GM21447 (cell line): ENCODE measurements around the gene MTHFD2.
"Not testable (repeated sequence)": the region's sequence is repeated elsewhere in the genome, so short reads cannot be mapped to it uniquely, and the experiment has no call there.

Source experiments
- ATAC-seq: cut with Tn5 transposase; IDR thresholded peaks from one replicate; pipeline ENCODE4 v1.9.1; 2021; ENCODE audit not compliant: unreplicated experiment

The MTHFD2 gene

DNA sequence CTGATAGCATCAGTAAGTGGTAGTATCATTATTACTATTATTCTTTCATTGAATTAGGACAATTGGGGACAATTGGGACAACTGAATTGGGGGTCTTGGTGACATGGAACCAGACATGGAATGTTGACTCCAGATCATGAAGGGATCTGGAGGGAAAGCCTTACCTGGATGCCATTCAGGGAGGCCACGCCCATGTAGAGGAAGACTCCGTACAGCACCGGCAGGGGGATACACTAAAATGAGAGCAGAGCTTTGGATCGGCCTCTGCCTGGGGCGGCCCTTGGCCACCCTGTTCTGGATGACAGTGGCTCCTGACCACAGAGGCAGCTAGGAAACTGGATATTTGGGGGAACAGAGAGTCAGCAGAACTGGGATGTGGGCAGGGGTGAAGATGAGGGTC is 29.2 kb downstream of the MTHFD2 start:
- no peak for ATAC-seq

DNA sequence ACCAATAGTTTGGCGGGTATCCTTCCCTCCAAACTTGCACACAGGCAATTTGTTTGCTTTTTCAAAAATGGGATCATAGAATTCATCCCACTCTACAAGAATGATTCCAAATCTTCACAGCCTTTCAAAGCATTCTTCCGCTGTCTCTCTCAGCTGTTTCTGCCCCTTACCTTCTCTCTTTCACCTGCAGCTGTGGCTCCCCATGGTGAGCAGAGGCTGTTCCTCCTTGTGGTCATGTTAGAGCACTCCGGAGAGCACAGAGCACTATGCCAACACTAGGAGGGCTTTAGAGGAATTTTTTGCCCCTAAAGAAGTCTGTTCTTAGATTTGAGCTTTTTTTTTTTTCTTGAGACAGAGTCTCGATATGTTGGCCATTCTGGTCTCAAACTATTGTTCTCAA is 30.4 kb downstream of the MTHFD2 start:
- no peak for ATAC-seq

DNA sequence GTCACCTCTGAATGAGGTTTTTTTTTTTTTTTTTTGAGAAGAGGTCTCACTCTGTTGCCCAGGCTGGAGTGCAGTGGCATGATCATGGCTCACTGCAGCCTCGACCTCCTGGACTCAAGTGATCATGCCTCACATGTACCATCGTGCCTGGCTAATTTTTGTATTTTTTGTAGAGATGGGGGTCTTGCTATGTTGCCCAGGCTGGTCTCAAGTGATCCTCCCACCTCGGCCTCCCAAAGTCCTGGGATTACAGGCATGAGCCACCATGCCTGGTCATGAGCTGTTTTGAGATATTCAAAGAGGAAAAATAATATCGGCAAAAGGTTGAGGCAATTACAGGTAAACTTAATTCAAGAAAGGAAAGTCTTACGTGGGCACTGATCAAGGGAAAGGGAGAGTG is 31.4 kb downstream of the MTHFD2 start:
- ATAC-seq = not testable (repeated sequence)

- no peak for ATAC-seq
Observed at GRCh38 chr2:74232426-74232825, 34.0 kb downstream of the MTHFD2 start.

- ATAC-seq = no peak
Observed at GRCh38 chr2:74233648-74234047, 35.2 kb downstream of the MTHFD2 start.

GRCh38 chr2:74235041-74235440 is 36.6 kb downstream of the MTHFD2 start:
- ATAC-seq = no peak

DNA sequence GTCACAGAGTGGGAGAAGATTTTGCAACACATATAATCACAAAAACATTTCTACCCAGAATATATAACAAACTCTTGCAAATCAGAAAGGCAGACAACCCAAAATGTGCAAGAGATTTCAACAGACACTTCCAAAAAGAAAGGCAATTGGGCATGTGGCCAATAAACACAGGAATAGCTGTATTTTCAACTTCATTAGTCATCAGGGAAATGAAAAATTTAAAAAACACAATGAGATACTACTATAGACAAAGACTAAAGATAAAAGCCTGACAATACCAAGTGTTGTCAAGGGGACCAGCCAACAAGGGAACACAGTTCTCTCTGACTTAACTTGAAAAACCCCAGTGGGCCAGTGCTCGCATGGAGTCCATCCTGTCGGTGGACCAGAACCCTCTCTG is 40.5 kb downstream of the MTHFD2 start:
- ATAC-seq = no peak

- ATAC-seq = no peak
Observed at GRCh38 chr2:74239346-74239745, 40.9 kb downstream of the MTHFD2 start.

GRCh38 chr2:74242354-74243071 is 44.1 kb downstream of the MTHFD2 start:
- no peak for ATAC-seq

DNA sequence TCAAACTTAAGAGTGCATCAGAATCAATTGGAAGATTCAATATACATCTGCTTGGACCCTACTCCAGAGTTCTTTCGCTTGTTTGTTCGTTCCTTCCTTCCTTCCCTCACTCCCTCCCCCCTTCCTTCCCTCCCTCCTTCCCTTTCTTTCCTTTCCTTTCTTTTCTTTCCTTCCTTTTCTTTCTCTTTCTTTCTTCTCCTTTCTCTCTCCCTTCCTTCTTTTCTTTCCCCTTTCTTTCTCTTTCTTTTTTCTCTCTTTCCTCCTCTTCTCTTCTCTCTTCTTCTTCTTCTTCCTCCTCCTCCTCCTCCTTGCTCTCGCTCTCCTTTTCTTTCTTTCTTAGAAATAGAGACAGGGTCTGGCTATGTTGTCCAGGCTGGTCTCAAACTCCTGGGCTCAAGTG is 45.9 kb downstream of the MTHFD2 start:
- ATAC-seq = no peak

DNA sequence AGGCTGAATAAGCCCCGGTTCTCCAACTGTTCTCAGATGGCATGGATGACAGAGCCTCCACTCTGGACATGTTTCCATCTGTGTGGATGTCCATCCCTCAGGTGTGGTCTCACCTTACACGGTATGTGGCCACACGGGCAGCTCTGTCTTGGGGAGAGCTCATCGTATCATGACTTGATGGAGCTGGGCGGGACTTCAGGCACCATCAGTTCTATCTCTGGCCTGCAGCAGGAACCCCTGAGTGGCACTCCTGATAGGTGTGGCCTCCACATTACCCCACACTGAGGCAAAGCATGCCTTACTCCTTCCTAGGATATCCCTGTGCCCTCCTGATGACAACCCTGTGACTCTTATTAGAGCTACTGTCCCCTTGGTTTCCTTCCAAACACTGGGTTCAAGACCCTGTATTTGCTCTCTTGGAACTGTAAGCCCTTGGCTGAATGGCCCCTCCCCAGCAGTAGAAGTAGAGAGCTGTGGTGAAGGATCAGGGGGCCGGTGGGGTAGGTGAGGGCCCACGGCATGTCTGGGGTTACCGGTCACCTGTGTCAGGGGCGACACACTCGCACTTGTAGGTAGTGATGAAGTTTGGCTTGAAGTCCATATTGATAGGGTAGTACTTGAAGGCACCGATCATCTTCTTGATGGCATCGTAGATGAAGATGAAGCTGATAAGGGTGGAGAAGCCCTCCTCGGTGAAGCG is 48.2 kb downstream of the MTHFD2 start:
- ATAC-seq = no peak

DNA sequence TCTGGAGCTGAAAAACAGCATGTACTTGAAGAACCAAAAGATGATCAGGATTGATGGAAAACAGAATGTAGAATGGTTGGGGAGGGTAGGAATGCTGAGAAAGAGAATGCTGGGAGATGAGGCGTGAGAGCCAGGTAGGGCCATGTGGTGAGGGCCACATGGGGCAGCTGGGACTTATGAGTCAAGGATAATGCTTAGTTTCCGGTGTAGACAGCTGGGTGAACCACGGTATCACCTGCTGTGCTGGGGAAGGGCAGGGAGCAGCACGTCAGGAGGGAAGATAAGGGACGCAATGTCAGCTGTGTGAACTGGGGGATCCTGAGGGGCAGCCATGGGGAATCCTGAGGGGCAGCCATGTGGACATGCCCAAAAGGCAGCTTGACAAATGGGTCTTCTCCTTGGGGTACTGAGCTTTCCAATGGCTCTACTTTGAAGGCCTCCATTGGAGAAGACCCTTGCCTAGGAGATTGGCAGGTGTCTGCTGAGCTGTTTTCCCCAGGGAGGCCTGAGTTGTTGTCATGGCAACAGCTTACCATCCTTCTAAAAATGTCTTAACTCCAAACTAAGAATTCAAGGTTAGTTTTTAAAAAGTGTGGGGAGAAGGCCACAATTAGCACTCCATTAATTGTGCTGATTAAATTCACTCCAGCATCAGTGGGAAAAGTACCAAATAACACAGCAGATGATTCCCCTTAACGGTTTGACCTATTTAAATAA is 51.1 kb downstream of the MTHFD2 start:
- no peak for ATAC-seq

- no peak for ATAC-seq
Observed at GRCh38 chr2:74250189-74250631, 51.8 kb downstream of the MTHFD2 start.

- no peak for ATAC-seq
Observed at GRCh38 chr2:74252036-74252435, 53.6 kb downstream of the MTHFD2 start.

GRCh38 chr2:74252862-74253261 is 54.4 kb downstream of the MTHFD2 start:
- ATAC-seq = no peak

DNA sequence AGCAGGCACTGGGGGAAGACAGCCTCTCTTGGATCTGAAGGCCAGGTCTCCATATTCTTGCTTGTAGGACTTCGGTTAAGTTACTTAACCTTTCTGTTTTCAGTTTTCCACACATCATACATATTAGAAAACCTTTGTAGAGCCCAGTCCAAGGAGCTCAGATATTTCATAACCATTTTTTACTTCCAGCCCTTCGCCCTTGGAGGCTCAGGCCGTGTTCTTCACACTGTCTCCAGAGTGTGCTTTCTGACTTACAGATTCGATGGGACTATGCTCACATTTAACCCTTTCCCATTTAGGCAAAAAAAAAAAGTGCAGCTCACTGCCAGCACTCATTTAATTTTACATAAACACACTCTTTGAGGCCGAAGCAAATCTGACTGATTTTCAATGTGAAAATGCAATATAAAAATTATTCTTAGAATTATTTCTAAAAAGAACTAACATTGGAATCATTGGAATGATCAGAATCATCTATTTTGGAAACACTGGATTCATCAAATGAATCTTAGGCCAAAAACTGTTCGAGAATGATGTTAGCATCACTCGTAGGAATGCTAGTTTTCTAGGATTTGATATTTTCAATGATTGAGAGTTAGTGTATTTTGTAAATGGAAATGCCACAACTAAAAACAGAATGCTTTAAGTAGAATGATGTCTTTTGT is 55.0 kb downstream of the MTHFD2 start:
- no peak for ATAC-seq

DNA sequence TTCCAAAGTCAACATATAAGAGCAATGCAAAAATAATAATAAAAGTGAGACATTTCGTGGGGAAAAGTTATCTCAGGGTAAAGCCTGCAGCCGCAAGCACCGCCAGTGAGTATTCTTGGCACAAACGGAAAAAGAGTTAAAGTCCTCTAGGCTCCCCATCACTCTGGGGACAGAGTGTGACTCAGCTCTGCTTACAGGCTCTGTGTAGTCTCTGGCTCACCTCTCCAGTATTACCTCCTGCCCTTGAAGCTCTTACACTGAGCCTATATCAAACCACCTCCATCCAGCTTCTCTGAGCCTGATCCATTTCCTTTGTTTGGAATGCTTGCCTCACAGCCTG is 55.5 kb downstream of the MTHFD2 start:
- no peak for ATAC-seq

GRCh38 chr2:74255660-74256213 is 57.3 kb downstream of the MTHFD2 start:
- no peak for ATAC-seq

DNA sequence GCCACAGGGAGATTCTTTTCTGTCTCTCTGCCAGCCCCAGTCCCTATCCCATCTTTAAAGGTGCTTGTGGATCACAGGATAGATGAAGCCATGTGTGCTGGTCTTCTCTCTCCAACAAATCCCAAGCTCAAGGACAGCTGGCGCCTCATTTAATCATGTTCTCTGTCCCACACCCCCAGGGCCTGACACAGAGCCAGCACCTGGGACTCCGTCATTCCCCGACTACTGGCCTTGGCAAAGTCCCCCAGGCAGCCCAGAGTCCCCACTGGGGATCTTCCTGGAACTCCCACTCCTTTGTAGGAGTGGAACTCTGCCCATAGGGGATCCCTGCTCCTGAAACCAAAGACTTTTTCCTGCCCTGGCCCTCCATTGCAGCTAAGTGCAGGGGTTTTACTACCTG is 60.8 kb downstream of the MTHFD2 start:
- no peak for ATAC-seq

- ATAC-seq = no peak
Observed at GRCh38 chr2:74259733-74260132, 61.3 kb downstream of the MTHFD2 start.

- ATAC-seq = no peak
Observed at GRCh38 chr2:74260495-74260894, 62.1 kb downstream of the MTHFD2 start.
